Prostate gland (tissue), 2 donors: ENCODE data around the gene MEDAG.

Experiments used
- POLR2AphosphoS5 ChIP-seq: sonication (generic); formaldehyde crosslinking; IDR thresholded peaks from one replicate; pipeline ENCODE4 v1.6.1; 2017; ENCODE audit warnings: antibody characterized with exemption
- TF ChIP-seq, protein P1 (sequence below), 4 experiments: fragments of 200-600 bp in 2 of 4; fragments of 450-650 bp in 2 of 4; sonication (generic) in 2 of 4; IDR thresholded peaks; 1 replicate in 3 of 4; 2 replicates in 1 of 4; pipeline ENCODE4 v1.5.1; 2016 to 2019; ENCODE audit warnings: antibody characterized with exemption in 4 of 4, mild to moderate bottlenecking in 2 of 4, moderate library complexity in 2 of 4

DNA sequence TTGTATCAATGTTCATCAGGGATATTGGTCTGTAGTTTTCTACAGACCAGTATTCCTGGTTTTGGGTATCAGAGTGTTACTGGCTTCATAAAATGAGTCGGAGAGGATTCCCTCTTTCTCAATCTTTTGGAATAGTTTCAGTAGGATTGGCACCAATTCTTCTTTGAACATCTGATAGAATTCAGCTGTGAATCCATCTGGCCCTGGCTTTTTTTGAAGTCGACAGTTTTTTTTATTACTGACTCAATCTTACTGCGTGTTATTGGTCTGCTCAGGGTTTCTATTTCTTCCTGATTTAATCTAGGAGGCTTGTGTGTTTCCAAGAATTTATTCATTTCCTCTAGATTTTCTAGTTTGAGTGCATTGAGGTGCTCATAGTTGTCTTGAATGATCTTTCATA, 37.8 kb downstream of the MEDAG start:
- TF ChIP-seq, protein P1, sequence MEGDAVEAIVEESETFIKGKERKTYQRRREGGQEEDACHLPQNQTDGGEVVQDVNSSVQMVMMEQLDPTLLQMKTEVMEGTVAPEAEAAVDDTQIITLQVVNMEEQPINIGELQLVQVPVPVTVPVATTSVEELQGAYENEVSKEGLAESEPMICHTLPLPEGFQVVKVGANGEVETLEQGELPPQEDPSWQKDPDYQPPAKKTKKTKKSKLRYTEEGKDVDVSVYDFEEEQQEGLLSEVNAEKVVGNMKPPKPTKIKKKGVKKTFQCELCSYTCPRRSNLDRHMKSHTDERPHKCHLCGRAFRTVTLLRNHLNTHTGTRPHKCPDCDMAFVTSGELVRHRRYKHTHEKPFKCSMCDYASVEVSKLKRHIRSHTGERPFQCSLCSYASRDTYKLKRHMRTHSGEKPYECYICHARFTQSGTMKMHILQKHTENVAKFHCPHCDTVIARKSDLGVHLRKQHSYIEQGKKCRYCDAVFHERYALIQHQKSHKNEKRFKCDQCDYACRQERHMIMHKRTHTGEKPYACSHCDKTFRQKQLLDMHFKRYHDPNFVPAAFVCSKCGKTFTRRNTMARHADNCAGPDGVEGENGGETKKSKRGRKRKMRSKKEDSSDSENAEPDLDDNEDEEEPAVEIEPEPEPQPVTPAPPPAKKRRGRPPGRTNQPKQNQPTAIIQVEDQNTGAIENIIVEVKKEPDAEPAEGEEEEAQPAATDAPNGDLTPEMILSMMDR (IDR thresholded peaks at IDR 0.05), result no peak
- TF ChIP-seq POLR2AphosphoS5, result no peak
